GM23338 (cell line): ENCODE data around the gene INO80B. TPM values are rescaled to one million over a fixed set of nuclear protein-coding genes. Genes with fewer than 3 reads are reported as not detected.

Experiments
- ATAC-seq: fragments of 200-7000 bp; cut with Tn5 transposase; 3 replicates; pipeline ENCODE4 v1.9.1; 2020
- DNase-seq: peaks from one replicate; pipeline ENCODE4 v3.0.0-alpha.2; 2015; ENCODE audit warnings: low spot score
- H2AFZ ChIP-seq: fragments of 200-600 bp; sonication (generic); 2 replicates; pipeline ENCODE4 v1.8.0; 2016; ENCODE audit warnings: antibody characterized with exemption, mild to moderate bottlenecking, moderate library complexity
- H3F3A ChIP-seq: fragments of 200-600 bp; sonication (generic); replicated peaks from 2 replicates; pipeline ENCODE4 v1.8.0; 2017; ENCODE audit warnings: antibody characterized with exemption, mixed run types, low read depth
- H3K27ac ChIP-seq: fragments of 200-600 bp; sonication (generic); 2 replicates; pipeline ENCODE4 v1.6.1; 2016; ENCODE audit warnings: low read depth
- H3K27me3 ChIP-seq: fragments of 200-600 bp; sonication (generic); 2 replicates; pipeline ENCODE4 v1.8.0; 2016; ENCODE audit warnings: mild to moderate bottlenecking, mixed run types, moderate library complexity; ENCODE audit not compliant: insufficient read depth
- H3K36me3 ChIP-seq: fragments of 200-600 bp; sonication (generic); 2 replicates; pipeline ENCODE4 v1.8.0; 2016; ENCODE audit warnings: mild to moderate bottlenecking; ENCODE audit not compliant: insufficient read depth
- H3K4me1 ChIP-seq: fragments of 200-600 bp; sonication (generic); 2 replicates; pipeline ENCODE4 v1.8.0; 2016; ENCODE audit warnings: mild to moderate bottlenecking, moderate library complexity; ENCODE audit not compliant: insufficient read depth
- H3K4me2 ChIP-seq: fragments of 200-600 bp; sonication (generic); 2 replicates; pipeline ENCODE4 v1.7.1; 2017; ENCODE audit warnings: mixed run types
- H3K4me3 ChIP-seq: fragments of 200-600 bp; sonication (generic); 2 replicates; pipeline ENCODE4 v1.6.1; 2016; ENCODE audit warnings: mixed run types
- H3K79me2 ChIP-seq: fragments of 200-600 bp; sonication (generic); replicated peaks from 2 replicates; pipeline ENCODE4 v1.8.0; 2017; ENCODE audit warnings: mild to moderate bottlenecking; ENCODE audit not compliant: insufficient read depth
- H3K9me2 ChIP-seq: fragments of 200-600 bp; sonication (generic); 2 replicates; pipeline ENCODE4 v1.8.0; 2017; ENCODE audit not compliant: insufficient read depth
- H4K20me1 ChIP-seq: fragments of 200-600 bp; sonication (generic); replicated peaks from 2 replicates; pipeline ENCODE4 v1.8.0; 2017; ENCODE audit warnings: mild to moderate bottlenecking; ENCODE audit not compliant: insufficient read depth
- H3K27ac Mint-ChIP-seq: 2 replicates; pipeline ENCODE4 v1.8.0; 2020; ENCODE audit warnings: inconsistent platforms, mild to moderate bottlenecking, moderate library complexity, mixed read lengths
- H3K27me3 Mint-ChIP-seq: 3 replicates; pipeline ENCODE4 v1.8.0; 2022; ENCODE audit warnings: low read depth, mild to moderate bottlenecking, moderate library complexity, mixed read lengths, inconsistent platforms; ENCODE audit not compliant: insufficient read depth, poor library complexity
- H3K36me3 Mint-ChIP-seq: 3 replicates; pipeline ENCODE4 v1.8.0; 2021; ENCODE audit warnings: low read depth, mild to moderate bottlenecking, inconsistent platforms, moderate library complexity, mixed read lengths
- H3K4me1 Mint-ChIP-seq: 3 replicates; pipeline ENCODE4 v1.8.0; 2020; ENCODE audit warnings: mild to moderate bottlenecking, inconsistent platforms, mixed read lengths
- H3K4me3 Mint-ChIP-seq: 3 replicates; pipeline ENCODE4 v1.8.0; 2021; ENCODE audit warnings: moderate library complexity, mild to moderate bottlenecking, inconsistent platforms, mixed read lengths
- H3K9me3 Mint-ChIP-seq: 3 replicates; pipeline ENCODE4 v1.8.0; 2020; ENCODE audit warnings: moderate library complexity, mild to moderate bottlenecking, inconsistent platforms, mixed read lengths
- CREB1 ChIP-seq: fragments of 250-450 bp; sonication (Bioruptor Pico); IDR thresholded peaks from 2 replicates; pipeline ENCODE4 v1.5.0; 2020; ENCODE audit warnings: low read depth, mild to moderate bottlenecking, moderate library complexity
- EZH2 ChIP-seq: fragments of 200-600 bp; sonication (generic); IDR thresholded peaks from one replicate; pipeline ENCODE4 v1.8.0; 2017; ENCODE audit warnings: antibody characterized with exemption, mild to moderate bottlenecking, low read depth; ENCODE audit not compliant: unreplicated experiment
- EZH2phosphoT487 ChIP-seq: fragments of 200-600 bp; sonication (generic); IDR thresholded peaks from one replicate; pipeline ENCODE4 v1.8.1; 2018; ENCODE audit warnings: antibody characterized with exemption; ENCODE audit not compliant: unreplicated experiment
- NANOG ChIP-seq: IDR thresholded peaks from 2 replicates; pipeline ENCODE4 v1.6.1; 2016; ENCODE audit warnings: antibody characterized with exemption, borderline replicate concordance
- POLR2AphosphoS5 ChIP-seq: IDR thresholded peaks from 2 replicates; pipeline ENCODE4 v1.6.1; 2016; ENCODE audit warnings: antibody characterized with exemption, low read depth
- ZNF114 ChIP-seq: fragments of 250-450 bp; sonication (Bioruptor Pico); IDR thresholded peaks from 2 replicates; pipeline ENCODE4 v1.5.0; 2020; ENCODE audit warnings: mild to moderate bottlenecking, moderate library complexity
- polyA plus RNA-seq: library from polyadenylated mRNA; unstranded; fragments of >200 nt; fragmentation: Nextera tagmentation; extraction: Ambion mirVana; gene quantifications from 2 replicates; pipeline ENCODE4 v1.2.1, GENCODE V29; 2016
- total RNA-seq: library from RNA; depleted of rRNA; stranded (reverse); fragments of >200 nt; shearing (Covaris generic); gene quantifications from 2 replicates; pipeline ENCODE4 v1.2.3, GENCODE V29; 2014
- TF ChIP-seq, protein P1 (sequence below): fragments of 250-450 bp; sonication (Bioruptor Pico); IDR thresholded peaks from 2 replicates; pipeline ENCODE4 v1.5.0; 2020; ENCODE audit warnings: mild to moderate bottlenecking, moderate library complexity
- TF ChIP-seq, protein P2 (sequence below): IDR thresholded peaks from 2 replicates; pipeline ENCODE4 v1.6.1; 2016; ENCODE audit warnings: antibody characterized with exemption
- TF ChIP-seq, protein P3 (sequence below), 2 experiments: fragments of 200-600 bp in 1 of 2; sonication (generic) in 1 of 2; conservative IDR thresholded peaks; 2 replicates each; pipeline versions ENCODE4 v1.5.1 to v1.6.1; 2016 to 2017; ENCODE audit warnings: antibody characterized with exemption in 2 of 2, low read depth in 2 of 2, mild to moderate bottlenecking in 2 of 2, moderate library complexity in 1 of 2

Gene INO80B
- total and polyA plus RNA-seq, 2 experiments from 2014 or later: 5.1 to 21.8 TPM

DNA sequence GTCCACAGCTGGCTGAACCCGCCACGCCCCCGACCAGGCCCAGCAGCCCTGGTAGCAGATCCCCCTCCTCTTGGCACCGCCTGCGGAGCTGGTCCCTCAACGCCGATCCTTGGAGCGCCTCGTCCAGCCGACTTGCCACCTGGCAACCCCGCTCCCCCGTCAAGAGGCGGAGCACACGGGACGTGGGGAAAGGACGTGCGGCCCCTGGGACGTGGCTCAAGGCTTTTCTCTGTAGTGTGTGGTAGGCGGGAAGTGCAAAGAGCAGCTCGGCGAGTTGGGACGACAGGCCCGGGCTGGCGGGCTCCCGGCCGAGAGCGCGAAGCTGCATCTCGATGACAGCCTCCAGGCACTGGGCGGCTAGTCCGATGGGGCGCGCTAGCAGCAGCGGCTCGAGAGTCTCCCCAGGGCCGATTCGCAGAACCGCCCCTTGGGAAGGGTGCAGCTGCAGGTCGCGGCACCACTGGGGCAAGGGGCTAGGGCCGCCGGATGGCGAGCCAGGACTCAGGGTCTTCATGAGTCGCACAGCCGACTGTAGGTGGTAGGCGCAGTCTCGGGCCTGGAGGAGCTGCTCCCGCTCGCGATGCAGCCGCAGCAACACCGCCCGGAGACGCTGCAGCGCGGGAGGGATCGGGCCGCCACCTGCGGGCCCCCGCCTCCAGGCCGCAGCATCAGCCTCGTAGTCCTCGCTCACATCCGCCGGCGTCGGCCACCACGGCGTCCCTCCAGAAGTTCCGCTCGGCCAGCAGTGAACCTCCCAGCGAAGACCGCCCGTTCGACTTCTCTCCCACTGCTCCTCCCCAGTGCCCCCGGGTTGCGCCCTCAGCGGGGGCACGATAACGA is 27.3 kb downstream of the INO80B start (continued):
- TF ChIP-seq, protein P1, sequence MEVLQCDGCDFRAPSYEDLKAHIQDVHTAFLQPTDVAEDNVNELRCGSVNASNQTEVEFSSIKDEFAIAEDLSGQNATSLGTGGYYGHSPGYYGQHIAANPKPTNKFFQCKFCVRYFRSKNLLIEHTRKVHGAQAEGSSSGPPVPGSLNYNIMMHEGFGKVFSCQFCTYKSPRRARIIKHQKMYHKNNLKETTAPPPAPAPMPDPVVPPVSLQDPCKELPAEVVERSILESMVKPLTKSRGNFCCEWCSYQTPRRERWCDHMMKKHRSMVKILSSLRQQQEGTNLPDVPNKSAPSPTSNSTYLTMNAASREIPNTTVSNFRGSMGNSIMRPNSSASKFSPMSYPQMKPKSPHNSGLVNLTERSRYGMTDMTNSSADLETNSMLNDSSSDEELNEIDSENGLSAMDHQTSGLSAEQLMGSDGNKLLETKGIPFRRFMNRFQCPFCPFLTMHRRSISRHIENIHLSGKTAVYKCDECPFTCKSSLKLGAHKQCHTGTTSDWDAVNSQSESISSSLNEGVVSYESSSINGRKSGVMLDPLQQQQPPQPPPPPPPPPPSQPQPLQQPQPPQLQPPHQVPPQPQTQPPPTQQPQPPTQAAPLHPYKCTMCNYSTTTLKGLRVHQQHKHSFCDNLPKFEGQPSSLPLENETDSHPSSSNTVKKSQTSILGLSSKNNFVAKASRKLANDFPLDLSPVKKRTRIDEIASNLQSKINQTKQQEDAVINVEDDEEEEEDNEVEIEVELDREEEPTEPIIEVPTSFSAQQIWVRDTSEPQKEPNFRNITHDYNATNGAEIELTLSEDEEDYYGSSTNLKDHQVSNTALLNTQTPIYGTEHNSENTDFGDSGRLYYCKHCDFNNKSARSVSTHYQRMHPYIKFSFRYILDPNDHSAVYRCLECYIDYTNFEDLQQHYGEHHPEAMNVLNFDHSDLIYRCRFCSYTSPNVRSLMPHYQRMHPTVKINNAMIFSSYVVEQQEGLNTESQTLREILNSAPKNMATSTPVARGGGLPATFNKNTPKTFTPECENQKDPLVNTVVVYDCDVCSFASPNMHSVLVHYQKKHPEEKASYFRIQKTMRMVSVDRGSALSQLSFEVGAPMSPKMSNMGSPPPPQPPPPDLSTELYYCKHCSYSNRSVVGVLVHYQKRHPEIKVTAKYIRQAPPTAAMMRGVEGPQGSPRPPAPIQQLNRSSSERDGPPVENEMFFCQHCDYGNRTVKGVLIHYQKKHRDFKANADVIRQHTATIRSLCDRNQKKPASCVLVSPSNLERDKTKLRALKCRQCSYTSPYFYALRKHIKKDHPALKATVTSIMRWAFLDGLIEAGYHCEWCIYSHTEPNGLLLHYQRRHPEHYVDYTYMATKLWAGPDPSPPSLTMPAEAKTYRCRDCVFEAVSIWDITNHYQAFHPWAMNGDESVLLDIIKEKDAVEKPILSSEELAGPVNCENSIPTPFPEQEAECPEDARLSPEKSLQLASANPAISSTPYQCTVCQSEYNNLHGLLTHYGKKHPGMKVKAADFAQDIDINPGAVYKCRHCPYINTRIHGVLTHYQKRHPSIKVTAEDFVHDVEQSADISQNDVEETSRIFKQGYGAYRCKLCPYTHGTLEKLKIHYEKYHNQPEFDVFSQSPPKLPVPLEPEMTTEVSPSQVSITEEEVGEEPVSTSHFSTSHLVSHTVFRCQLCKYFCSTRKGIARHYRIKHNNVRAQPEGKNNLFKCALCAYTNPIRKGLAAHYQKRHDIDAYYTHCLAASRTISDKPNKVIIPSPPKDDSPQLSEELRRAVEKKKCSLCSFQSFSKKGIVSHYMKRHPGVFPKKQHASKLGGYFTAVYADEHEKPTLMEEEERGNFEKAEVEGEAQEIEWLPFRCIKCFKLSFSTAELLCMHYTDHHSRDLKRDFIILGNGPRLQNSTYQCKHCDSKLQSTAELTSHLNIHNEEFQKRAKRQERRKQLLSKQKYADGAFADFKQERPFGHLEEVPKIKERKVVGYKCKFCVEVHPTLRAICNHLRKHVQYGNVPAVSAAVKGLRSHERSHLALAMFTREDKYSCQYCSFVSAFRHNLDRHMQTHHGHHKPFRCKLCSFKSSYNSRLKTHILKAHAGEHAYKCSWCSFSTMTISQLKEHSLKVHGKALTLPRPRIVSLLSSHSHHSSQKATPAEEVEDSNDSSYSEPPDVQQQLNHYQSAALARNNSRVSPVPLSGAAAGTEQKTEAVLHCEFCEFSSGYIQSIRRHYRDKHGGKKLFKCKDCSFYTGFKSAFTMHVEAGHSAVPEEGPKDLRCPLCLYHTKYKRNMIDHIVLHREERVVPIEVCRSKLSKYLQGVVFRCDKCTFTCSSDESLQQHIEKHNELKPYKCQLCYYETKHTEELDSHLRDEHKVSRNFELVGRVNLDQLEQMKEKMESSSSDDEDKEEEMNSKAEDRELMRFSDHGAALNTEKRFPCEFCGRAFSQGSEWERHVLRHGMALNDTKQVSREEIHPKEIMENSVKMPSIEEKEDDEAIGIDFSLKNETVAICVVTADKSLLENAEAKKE (CRISPR knock-in tag): no peak
- no peak for TF ChIP-seq CREB1 (CRISPR knock-in tag)
- TF ChIP-seq EZH2phosphoT487: no peak
- TF ChIP-seq EZH2: no peak

DNA sequence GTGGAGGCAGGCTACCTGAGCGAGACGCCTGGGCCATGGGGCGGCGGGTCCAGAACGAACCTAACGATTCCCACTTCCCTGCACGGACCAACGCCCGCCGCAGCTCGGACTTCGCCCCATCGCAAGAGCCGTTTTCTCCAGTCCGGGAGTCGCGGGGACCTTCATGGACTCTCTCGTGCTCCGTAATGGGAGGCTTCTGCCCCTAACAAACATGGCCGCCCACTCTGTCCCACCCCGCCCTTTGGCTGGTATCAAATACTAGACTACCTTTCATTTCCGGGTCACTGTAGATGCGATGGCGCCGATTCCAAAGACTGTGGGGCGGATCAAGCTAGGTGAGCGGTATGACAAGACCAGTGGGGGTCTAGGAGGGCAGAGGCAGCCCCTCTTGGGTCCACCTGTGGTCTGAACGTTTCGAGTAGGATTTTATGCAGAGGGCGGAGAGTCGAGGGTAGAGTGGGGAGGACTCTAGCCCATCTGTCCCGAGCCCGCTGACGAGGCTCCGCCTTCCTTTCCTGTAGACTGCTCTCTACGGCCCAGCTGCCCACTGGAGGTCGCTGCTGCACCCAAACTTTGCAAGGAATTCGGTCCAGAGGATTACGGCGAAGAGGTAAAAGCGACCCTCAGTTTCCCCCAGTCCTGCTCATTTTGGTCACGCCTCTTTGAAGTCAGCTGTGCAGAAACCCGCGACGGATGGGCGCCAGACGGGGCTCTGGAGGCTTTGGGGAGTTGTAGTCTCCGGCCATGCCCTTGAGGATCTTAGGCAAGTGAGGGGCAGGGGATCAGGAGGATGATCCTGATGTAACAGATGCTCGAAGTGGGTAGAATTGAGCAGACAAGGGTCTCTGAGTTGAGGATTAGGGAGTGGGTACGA is 28.2 kb downstream of the INO80B start, which contains the start of the genes CCDC142 and TTC31:
CCDC142 (minus strand) TSS at position 198 of the 874 bp plus-strand sequence; CDS start at position 37, 161 bp downstream.
TTC31 (plus strand) TSS at position 281 of the 874 bp plus-strand sequence; CDS start at position 296, 15 bp downstream.
- Mint-ChIP-seq H3K4me3 (peak within 1 kb of the TSS; percentile 99), H3K36me3 (peaks cover 24% of the 10 kb centered on the region), H3K27ac (peak within 1 kb of the TSS; percentile 99), H3K9me3 (no peaks in the 10 kb centered on the region), H3K27me3 (peaks cover 11% of the 10 kb centered on the region), H3K4me1 (peaks cover 6% of the 10 kb centered on the region; the same call in 2 of the 3 replicates)
- peak within 1 kb of the TSS; percentile 68 for H3K4me3 ChIP-seq
- no peaks in the 10 kb centered on the region; the same call in 1 of the 2 replicates for H3K36me3 ChIP-seq
- H3F3A ChIP-seq: no peaks in the 10 kb centered on the region
- no peaks in the 10 kb centered on the region for H3K9me2 ChIP-seq
- peaks cover 5% of the 10 kb centered on the region; the same call in 1 of the 2 replicates for H3K4me1 ChIP-seq
- DNase-seq (peak; percentile 99), ATAC-seq (peak; percentile 89)
- peaks cover 13% of the 10 kb centered on the region; the same call in 1 of the 2 replicates for H4K20me1 ChIP-seq
- peaks cover 14% of the 10 kb centered on the region for H3K79me2 ChIP-seq
- H2AFZ ChIP-seq: peak within 1 kb of the TSS; percentile 72
- H3K4me2 ChIP-seq: peak within 1 kb of the TSS; percentile 95
- H3K27ac ChIP-seq: peak within 1 kb of the TSS; percentile 82; the same call in 1 of the 2 replicates
- H3K27me3 ChIP-seq: no peaks in the 10 kb centered on the region
- TF ChIP-seq NANOG (peak; percentile 96), ZNF114 (CRISPR knock-in tag) (no peak), CREB1 (CRISPR knock-in tag) (peak; percentile 54), POLR2AphosphoS5 (peak; percentile 89)
- TF ChIP-seq, protein P2, sequence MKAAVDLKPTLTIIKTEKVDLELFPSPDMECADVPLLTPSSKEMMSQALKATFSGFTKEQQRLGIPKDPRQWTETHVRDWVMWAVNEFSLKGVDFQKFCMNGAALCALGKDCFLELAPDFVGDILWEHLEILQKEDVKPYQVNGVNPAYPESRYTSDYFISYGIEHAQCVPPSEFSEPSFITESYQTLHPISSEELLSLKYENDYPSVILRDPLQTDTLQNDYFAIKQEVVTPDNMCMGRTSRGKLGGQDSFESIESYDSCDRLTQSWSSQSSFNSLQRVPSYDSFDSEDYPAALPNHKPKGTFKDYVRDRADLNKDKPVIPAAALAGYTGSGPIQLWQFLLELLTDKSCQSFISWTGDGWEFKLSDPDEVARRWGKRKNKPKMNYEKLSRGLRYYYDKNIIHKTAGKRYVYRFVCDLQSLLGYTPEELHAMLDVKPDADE: peak; percentile 96
- TF ChIP-seq, protein P3, sequence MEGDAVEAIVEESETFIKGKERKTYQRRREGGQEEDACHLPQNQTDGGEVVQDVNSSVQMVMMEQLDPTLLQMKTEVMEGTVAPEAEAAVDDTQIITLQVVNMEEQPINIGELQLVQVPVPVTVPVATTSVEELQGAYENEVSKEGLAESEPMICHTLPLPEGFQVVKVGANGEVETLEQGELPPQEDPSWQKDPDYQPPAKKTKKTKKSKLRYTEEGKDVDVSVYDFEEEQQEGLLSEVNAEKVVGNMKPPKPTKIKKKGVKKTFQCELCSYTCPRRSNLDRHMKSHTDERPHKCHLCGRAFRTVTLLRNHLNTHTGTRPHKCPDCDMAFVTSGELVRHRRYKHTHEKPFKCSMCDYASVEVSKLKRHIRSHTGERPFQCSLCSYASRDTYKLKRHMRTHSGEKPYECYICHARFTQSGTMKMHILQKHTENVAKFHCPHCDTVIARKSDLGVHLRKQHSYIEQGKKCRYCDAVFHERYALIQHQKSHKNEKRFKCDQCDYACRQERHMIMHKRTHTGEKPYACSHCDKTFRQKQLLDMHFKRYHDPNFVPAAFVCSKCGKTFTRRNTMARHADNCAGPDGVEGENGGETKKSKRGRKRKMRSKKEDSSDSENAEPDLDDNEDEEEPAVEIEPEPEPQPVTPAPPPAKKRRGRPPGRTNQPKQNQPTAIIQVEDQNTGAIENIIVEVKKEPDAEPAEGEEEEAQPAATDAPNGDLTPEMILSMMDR (conservative IDR thresholded peaks at IDR 0.05; ENCODE audit: low read depth in 2 of 2): peak; percentile 89 to 90
